Measurements from ENCODE around the gene FAM174B.
"Not testable (repeated sequence)": the region's sequence is repeated elsewhere in the genome, so short reads cannot be mapped to it uniquely, and the experiment has no call there.

Gene FAM174B

DNA sequence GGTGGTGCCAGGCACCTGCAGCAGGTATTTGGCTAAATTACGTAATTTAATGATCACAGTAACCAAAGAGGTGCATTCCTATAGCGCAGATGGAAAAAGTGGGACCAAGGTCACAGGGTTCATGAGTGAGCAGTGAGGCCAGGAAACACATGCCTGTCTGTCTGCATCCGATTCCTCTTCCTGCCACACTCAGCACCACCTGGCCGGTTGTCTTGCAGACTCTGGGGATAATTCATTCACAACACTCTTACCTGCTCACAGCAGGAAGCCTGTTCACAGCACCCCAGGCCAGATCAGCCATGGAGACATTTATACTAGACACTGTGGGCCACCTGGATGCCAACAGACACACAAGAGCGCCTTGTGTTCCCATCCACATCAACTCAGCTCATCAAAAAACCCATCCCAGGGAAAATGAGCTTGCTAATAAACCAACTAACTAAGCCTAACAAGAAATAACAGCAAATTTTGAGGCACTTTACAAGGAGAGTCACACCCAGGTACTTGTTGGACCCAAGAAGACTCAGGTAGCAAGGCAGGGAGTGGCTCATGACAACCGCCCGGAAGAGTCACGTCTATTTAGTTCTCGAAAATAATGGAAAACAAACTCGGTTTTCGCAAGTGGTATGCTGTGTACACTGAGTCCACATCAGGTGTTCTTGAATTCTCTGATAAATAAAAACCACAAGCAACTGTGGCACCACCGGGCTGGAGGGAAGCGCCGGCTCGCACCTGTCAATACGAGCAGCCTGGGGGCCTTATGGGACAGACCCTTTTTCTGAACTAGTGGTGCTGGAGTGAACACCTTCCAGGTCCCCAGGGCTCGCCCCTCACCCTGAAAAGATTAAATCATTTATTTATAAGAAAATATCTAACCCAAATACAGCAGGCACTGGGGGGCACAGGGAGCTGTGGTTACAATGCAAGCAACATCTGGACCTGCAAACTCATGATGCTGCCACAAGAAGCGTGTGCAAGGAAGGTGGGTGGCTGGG lies 40.5 kb downstream of the FAM174B start:
- peaks cover 24% of the 10 kb centered on the region for H3K4me1 ChIP-seq (ENCODE audit: control insufficient read depth, insufficient read depth, low read length)
- no peaks in the 10 kb centered on the region for H3K36me3 ChIP-seq (ENCODE audit: control insufficient read depth, insufficient read depth, low read length, severe bottlenecking)
- H3K9ac ChIP-seq (ENCODE audit: low read length): no peak overlapping the region
- no peaks in the 10 kb centered on the region for H3K27me3 ChIP-seq (replicated peaks; ENCODE audit: control insufficient read depth, insufficient read depth, low read length)
- H3K4me3 ChIP-seq (ENCODE audit: low read length): no peak overlapping the region
- no peak for DNase-seq (ENCODE audit: low read depth)
- H3K9me3 ChIP-seq (ENCODE audit: control insufficient read depth, low read length): no peaks in the 10 kb centered on the region

DNA sequence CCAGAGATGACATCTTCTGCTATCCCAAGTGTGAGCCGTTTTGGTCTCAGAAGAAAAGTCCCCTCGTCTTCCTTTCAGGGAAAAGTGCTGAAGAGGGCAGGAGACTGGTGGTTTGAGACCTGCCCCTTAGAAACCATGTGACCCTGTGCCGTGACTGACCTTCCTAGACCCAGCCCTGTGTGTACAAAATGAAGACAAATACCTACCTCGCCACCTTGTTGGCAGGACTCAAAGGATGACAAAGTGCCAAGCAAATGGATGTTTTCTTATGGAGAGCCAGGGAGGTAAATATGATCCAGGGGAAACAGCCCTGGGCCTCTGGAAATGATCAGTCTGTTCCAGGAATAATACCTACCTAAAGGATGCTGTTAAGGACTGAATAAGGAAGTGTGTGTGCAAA lies 41.3 kb downstream of the FAM174B start:
- no peaks in the 10 kb centered on the region for H3K36me3 ChIP-seq (ENCODE audit: control insufficient read depth, insufficient read depth, low read length, severe bottlenecking)
- no peak overlapping the region for H3K9ac ChIP-seq (ENCODE audit: low read length)
- H3K9me3 ChIP-seq (ENCODE audit: control insufficient read depth, low read length): no peaks in the 10 kb centered on the region
- DNase-seq (ENCODE audit: low read depth): no peak
- H3K27me3 ChIP-seq (replicated peaks; ENCODE audit: control insufficient read depth, insufficient read depth, low read length): peaks cover 5% of the 10 kb centered on the region
- H3K4me1 ChIP-seq (ENCODE audit: control insufficient read depth, insufficient read depth, low read length): peaks cover 16% of the 10 kb centered on the region
- H3K4me3 ChIP-seq (ENCODE audit: low read length): no peak overlapping the region

DNA sequence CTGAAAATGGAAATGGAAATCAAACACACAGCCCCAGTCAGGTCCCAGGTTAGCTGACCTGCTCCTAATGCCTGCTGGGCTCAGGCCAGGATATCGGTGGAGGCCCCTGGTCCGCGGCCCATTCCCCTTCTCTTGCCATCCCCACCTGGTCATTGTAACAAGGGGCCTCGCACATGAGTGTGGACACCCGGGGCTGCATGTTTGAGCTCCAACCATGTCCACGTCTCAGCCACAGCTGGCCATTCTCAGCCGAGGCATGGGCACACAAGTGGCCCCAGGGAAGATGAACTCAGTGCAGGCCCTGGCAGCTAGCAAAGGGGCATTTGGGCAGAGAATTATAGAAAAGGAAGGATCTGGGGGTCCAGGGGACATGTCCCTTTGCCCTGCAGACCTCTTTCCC lies 41.7 kb downstream of the FAM174B start:
- Histone ChIP-seq H3K36me3 (ENCODE audit: control insufficient read depth, insufficient read depth, low read length, severe bottlenecking) (no peaks in the 10 kb centered on the region), H3K4me1 (ENCODE audit: control insufficient read depth, insufficient read depth, low read length) (peaks cover 15% of the 10 kb centered on the region), H3K4me3 (ENCODE audit: low read length) (no peak overlapping the region), H3K9me3 (ENCODE audit: control insufficient read depth, low read length) (no peaks in the 10 kb centered on the region), H3K9ac (ENCODE audit: low read length) (no peak overlapping the region), H3K27me3 (replicated peaks; ENCODE audit: control insufficient read depth, insufficient read depth, low read length) (peaks cover 8% of the 10 kb centered on the region)
- no peak for DNase-seq (ENCODE audit: low read depth)

DNA sequence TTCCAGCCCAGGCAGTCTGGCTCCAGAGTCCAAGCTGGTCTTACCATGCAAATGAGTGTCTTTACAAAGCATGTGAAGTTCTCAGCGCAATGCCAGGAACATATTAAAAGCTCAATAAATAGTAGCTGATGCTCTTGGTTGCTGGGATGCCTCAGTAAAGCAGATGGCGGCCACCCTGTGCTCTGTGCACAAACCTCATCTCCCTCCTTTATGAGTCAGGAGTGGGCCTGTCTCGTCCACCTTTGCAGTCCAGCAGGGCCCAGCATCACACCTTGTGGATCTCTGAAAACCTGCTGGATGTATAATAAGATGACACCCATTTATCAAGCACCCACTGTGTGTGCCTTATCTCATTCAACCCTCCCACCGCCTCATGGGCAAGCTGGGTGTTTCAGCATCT lies 42.7 kb downstream of the FAM174B start:
- Histone ChIP-seq H3K36me3 (ENCODE audit: control insufficient read depth, insufficient read depth, low read length, severe bottlenecking) (no peaks in the 10 kb centered on the region), H3K9ac (ENCODE audit: low read length) (no peak overlapping the region), H3K4me3 (ENCODE audit: low read length) (no peak overlapping the region), H3K27me3 (replicated peaks; ENCODE audit: control insufficient read depth, insufficient read depth, low read length) (peaks cover 8% of the 10 kb centered on the region), H3K4me1 (ENCODE audit: control insufficient read depth, insufficient read depth, low read length) (peaks cover 11% of the 10 kb centered on the region), H3K9me3 (ENCODE audit: control insufficient read depth, low read length) (no peaks in the 10 kb centered on the region)
- no peak for DNase-seq (ENCODE audit: low read depth)

DNA sequence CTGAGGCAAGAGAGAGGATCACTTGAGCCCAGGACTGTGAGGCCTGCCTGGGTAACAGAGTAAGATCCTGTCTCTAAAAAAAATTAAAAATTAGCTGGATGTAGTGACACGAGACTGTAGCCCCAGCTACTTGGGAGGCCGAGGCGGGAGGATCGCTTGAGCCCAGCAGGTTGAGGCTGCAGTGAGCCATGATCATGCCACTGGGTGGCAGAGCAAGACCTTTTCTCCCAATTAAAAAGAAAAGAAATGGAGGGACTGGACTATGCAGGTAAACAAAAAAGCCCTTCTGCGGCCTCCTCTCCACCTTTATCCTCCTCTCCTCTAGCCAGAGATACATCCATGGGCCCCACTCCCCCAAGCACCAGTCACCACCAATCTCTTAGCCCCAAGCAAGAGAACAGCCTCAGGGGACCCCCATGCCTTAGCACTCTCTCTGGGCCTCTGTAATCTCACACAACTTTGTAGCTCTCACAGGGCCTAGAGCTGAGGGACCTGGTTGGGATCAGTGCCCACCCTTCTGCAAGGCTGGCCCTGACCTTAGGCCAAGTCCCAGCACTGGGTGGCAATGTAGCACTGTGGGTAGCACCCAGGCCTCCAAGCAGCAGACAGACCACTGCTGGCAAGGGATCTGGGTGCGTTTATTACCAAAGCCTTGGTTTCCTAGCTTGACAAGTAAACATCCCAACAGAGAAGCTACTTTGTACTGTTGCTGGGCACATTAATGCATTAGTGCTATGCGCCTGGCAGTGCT lies 43.4 kb downstream of the FAM174B start:
- Histone ChIP-seq H3K9me3 (ENCODE audit: control insufficient read depth, low read length) (no peaks in the 10 kb centered on the region), H3K9ac (ENCODE audit: low read length) (no peak overlapping the region), H3K4me3 (ENCODE audit: low read length) (no peak overlapping the region), H3K27me3 (replicated peaks; ENCODE audit: control insufficient read depth, insufficient read depth, low read length) (peaks cover 8% of the 10 kb centered on the region), H3K4me1 (ENCODE audit: control insufficient read depth, insufficient read depth, low read length) (peaks cover 4% of the 10 kb centered on the region), H3K36me3 (ENCODE audit: control insufficient read depth, insufficient read depth, low read length, severe bottlenecking) (no peaks in the 10 kb centered on the region)
- DNase-seq (ENCODE audit: low read depth): no peak

DNA sequence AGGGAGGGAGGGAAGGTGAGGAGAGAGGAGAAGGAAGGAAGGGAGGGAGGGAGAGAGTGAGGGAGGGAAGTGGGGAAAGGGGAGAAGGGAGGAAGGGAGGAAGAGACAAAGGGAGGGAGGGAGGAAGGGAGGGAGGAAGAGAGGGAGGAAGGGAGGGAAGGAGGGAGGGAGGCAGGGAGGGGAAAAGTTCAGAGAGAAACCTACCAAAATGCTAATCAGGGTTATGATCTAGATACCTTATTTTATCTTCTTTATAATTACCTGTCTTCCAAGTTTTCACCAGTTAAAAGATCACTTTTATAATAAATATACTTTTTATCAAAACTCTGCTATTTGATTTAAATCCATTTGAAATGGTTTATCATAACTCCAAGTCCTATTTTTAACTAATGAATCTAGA lies 44.4 kb downstream of the FAM174B start:
- H3K4me3 ChIP-seq (ENCODE audit: low read length): no peak overlapping the region
- no peaks in the 10 kb centered on the region for H3K4me1 ChIP-seq (ENCODE audit: control insufficient read depth, insufficient read depth, low read length)
- H3K9me3 ChIP-seq (ENCODE audit: control insufficient read depth, low read length): no peaks in the 10 kb centered on the region
- H3K36me3 ChIP-seq (ENCODE audit: control insufficient read depth, insufficient read depth, low read length, severe bottlenecking): no peaks in the 10 kb centered on the region
- H3K27me3 ChIP-seq (replicated peaks; ENCODE audit: control insufficient read depth, insufficient read depth, low read length): peaks cover 13% of the 10 kb centered on the region
- H3K9ac ChIP-seq (ENCODE audit: low read length): no peak overlapping the region
- no peak for DNase-seq (ENCODE audit: low read depth)

DNA sequence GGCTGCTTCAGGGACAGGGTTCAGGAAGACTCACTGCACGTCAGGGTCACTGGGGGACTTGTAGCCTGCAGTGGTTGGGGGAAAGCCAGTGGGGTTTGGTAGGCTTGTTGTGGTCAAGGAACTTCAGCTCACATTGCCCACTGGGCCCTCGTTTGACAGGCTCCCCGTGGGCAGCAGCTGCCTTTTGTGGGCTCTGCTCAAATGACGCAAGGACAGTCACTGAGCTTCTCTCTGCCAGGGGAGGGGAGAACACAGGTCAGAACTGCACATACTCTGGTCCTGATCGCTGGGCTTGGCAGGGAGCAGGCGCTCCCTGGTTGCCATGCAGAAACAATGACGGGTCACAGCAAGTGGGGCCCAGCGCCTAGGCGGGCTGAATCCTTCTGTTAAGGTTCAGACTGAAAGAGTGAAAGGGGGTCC lies 45.5 kb downstream of the FAM174B start:
- no peak overlapping the region for H3K9ac ChIP-seq (ENCODE audit: low read length)
- H3K9me3 ChIP-seq (ENCODE audit: control insufficient read depth, low read length): no peaks in the 10 kb centered on the region
- H3K27me3 ChIP-seq (replicated peaks; ENCODE audit: control insufficient read depth, insufficient read depth, low read length): peaks cover 17% of the 10 kb centered on the region
- H3K4me1 ChIP-seq (ENCODE audit: control insufficient read depth, insufficient read depth, low read length): no peaks in the 10 kb centered on the region
- H3K36me3 ChIP-seq (ENCODE audit: control insufficient read depth, insufficient read depth, low read length, severe bottlenecking): no peaks in the 10 kb centered on the region
- no peak for DNase-seq (ENCODE audit: low read depth)
- H3K4me3 ChIP-seq (ENCODE audit: low read length): no peak overlapping the region

DNA sequence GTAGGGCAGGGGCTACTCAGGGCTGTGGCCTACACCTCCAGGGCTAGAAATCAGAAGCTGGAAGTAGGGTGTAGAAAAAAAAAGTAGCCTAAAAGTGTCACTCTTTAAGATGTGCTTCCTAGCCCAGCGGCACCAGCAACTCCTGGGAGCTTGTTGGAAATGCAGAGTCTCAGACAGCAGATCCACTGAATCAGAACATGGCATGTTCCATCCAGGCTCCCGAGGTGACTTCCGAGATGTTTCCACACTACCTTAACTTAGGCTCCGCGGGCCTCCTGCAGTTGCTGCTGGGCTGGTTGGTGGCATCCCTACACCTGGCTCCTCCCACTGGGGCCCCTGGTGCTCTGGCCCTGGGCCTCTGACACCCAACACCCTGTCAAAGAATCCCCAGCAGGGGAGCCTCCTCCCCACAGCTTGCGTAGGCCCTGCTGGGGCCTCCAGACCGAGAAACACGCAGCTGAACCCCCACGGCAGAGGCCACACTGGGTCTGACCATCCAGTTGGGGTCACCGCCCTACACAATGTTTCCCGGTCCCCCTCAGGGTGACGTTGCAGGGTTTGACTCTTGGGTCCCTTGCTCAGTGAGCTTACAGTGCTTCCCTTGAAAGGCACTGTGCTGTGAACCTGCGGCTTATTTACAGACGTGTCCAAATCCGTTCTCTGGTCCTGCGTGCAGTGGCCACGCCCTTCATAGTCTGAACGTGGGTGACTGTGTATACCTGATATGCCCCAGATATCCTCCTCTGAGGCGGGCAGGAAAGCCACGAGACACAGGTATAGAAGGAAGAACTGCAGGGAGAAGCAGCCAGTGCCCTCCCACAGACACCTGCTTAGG lies 46.5 kb downstream of the FAM174B start:
- Histone ChIP-seq H3K4me3 (ENCODE audit: low read length) (no peak overlapping the region), H3K27me3 (replicated peaks; ENCODE audit: control insufficient read depth, insufficient read depth, low read length) (peaks cover 17% of the 10 kb centered on the region), H3K36me3 (ENCODE audit: control insufficient read depth, insufficient read depth, low read length, severe bottlenecking) (no peaks in the 10 kb centered on the region), H3K9me3 (ENCODE audit: control insufficient read depth, low read length) (no peaks in the 10 kb centered on the region), H3K4me1 (ENCODE audit: control insufficient read depth, insufficient read depth, low read length) (no peaks in the 10 kb centered on the region), H3K9ac (ENCODE audit: low read length) (no peak overlapping the region)
- no peak for DNase-seq (ENCODE audit: low read depth)

DNA sequence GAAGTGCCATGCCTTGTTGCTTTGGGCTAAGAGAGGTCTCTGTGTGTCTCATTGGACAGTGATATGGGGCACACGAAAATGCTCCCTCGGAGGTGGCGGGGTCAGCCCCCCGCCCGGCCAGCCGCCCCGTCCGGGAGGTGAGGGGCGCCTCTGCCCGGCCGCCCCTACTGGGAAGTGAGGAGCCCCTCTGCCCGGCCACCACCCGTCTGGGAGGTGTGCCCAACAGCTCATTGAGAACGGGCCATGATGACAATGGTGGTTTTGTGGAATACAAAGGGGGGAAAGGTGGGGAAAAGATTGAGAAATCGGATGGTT lies 48.8 kb downstream of the FAM174B start:
- not testable (repeated sequence) for H3K4me3 ChIP-seq (ENCODE audit: low read length); DNase-seq (ENCODE audit: low read depth); H3K36me3 ChIP-seq (ENCODE audit: control insufficient read depth, insufficient read depth, low read length, severe bottlenecking); H3K9ac ChIP-seq (ENCODE audit: low read length); H3K4me1 ChIP-seq (ENCODE audit: control insufficient read depth, insufficient read depth, low read length); H3K9me3 ChIP-seq (ENCODE audit: control insufficient read depth, low read length)
- H3K27me3 ChIP-seq (replicated peaks; ENCODE audit: control insufficient read depth, insufficient read depth, low read length): peaks cover 24% of the 10 kb centered on the region

DNA sequence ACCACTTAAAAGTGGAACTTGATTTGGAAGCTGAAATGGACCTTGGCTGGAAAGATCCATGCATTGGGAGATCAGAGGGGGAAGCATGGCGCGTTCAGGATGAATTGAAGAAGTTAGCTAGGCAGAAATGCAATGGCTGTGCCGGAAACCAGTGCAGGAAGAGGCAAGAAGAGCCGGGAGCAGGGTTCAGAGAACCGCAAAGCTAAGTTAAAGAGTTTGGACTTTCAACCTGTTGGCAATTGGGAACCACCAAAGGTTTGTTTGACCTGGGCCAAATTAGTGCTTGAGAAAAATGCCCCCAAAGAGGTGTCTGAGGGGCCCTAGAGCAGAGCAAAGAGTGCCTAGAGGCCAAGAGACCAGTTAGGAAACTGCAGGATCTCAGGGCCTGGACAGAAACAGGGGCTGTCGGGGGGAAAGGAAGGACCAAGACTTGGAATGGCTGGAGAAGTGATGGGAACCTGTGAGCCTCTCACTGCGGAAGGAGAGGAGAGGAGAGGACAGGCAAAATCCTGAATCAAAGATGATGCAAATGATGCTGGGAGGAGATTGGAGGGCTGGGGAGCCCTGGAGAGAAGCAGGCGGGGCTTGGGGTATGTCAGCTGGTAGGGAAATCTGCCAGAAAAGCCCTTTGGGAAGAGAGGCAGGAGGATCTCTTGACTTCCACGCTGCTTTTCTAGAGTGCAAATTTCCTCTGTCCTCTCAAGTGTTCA lies 49.3 kb downstream of the FAM174B start:
- Histone ChIP-seq H3K9me3 (ENCODE audit: control insufficient read depth, low read length) (no peaks in the 10 kb centered on the region), H3K36me3 (ENCODE audit: control insufficient read depth, insufficient read depth, low read length, severe bottlenecking) (no peaks in the 10 kb centered on the region)
- DNase-seq (ENCODE audit: low read depth): no peak

More for the DNA sequence above, 49.3 kb downstream of the FAM174B start:
- H3K4me3 ChIP-seq (ENCODE audit: low read length): no peak overlapping the region
- no peak overlapping the region for H3K9ac ChIP-seq (ENCODE audit: low read length)
- peaks cover 24% of the 10 kb centered on the region for H3K27me3 ChIP-seq (replicated peaks; ENCODE audit: control insufficient read depth, insufficient read depth, low read length)
- H3K4me1 ChIP-seq (ENCODE audit: control insufficient read depth, insufficient read depth, low read length): no peaks in the 10 kb centered on the region

Measured in adipocyte (in vitro differentiated cells).